ENCODE data around the gene ACP1. TPM values are rescaled to one million over a fixed set of nuclear protein-coding genes. Genes with fewer than 3 reads are reported as not detected.
"Not testable (repeated sequence)": the region's sequence is repeated elsewhere in the genome, so short reads cannot be mapped to it uniquely, and the experiment has no call there.

Gene ACP1
- total and polyA plus RNA-seq, 9 donors, result 59.1 to 89.0 (median 70.8) TPM

DNA sequence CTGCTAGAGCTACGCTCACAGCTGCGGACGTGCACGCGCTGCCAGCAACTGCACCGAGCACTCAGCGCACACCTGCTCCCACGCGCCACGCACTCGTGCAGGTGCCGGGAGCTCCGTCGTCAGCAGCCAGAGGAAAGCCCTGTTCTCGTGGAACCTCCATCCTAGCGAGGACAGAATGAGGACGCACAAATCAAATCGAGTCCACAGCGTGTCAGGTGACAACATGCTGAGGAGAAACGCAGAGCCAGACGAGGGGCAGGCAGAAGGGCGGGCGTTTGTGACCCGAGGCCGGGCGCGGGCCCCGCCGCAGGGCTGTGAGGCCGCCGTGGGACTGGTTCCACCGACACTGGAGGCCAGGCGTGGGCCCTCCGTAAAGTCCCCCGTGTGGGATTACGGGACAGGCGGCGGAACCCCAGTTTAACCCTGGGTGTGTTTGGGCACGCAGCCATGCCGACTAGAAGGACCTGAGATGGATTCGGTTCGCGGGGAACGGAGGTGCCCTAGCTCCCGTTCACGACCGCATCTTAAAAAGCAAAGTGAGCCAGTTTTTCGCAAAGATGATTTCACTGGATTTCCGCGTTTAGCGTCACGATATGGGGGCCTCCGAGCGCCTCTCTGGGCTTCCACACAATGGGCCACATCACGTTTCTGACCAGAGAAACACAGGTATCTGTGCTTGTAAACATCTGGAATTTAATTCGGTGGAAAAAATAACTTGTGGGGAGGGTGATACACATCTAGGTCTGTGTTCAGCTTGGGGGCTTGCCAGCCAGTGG is 50.0 kb downstream of the ACP1 start:
- intact Hi-C loops (cut with DNase I), result no loop called here
- H3K9me3 ChIP-seq, result no peaks in the 10 kb centered on the region
- TF ChIP-seq CTCF (IDR thresholded peaks at IDR 0.05) (no peak), POLR2A (IDR thresholded peaks at IDR 0.05) (no peak), EP300 (IDR thresholded peaks at IDR 0.05) (no peak)
- no peak overlapping the region for H3K27ac ChIP-seq
- no peaks in the 10 kb centered on the region for H3K4me1 ChIP-seq (ENCODE audit: insufficient read depth)
- no peak for DNase-seq
- no peaks in the 10 kb centered on the region for H3K27me3 ChIP-seq
- no peaks in the 10 kb centered on the region for H3K36me3 ChIP-seq
- no peak overlapping the region for H3K4me3 ChIP-seq
- 91% methylated on average over 56 of the region's 56 CpGs for WGBS, 3 donors

GRCh38 chr2:315925-316324 is 51.2 kb downstream of the ACP1 start:
- WGBS, 3 donors, result 40 to 43% (median 41%) methylated on average over 6 of the region's 6 CpGs
- H3K4me3 ChIP-seq; H3K36me3 ChIP-seq; H3K27ac ChIP-seq; H3K9me3 ChIP-seq; DNase-seq; H3K27me3 ChIP-seq; intact Hi-C loops (cut with DNase I); H3K4me1 ChIP-seq (ENCODE audit: insufficient read depth): not testable (repeated sequence)

DNA sequence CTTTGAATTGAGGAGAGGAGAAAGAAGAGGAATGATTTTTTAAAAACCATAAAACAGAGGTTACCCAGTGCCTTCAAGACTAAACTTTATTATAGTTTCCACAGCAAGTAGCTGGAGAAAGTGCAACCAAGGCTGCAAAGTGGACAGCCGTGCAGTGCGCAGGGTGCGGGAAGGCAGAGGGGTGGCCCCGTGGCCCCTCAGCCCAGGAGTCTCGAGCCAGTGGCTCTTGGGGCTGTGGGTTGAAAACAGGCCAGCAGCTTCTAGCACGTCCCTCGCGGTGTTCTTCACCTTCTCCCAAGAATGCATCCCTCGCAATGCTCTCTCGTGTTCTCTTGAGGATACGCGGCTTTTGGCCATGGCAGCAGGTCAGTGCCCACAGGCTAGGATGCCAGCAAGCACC is 51.6 kb downstream of the ACP1 start:
- Histone ChIP-seq H3K36me3 (no peaks in the 10 kb centered on the region), H3K27me3 (no peaks in the 10 kb centered on the region), H3K27ac (no peak overlapping the region), H3K4me1 (ENCODE audit: insufficient read depth) (no peaks in the 10 kb centered on the region), H3K9me3 (no peaks in the 10 kb centered on the region), H3K4me3 (no peak overlapping the region)
- no peak for TF ChIP-seq CTCF (IDR thresholded peaks at IDR 0.05)
- TF ChIP-seq EP300 (IDR thresholded peaks at IDR 0.05), result no peak
- TF ChIP-seq POLR2A (IDR thresholded peaks at IDR 0.05), result no peak
- intact Hi-C loops (cut with DNase I), result no loop called here
- WGBS, 3 donors, result 89 to 94% (median 90%) methylated on average over 12 of the region's 12 CpGs
- DNase-seq, result no peak

DNA sequence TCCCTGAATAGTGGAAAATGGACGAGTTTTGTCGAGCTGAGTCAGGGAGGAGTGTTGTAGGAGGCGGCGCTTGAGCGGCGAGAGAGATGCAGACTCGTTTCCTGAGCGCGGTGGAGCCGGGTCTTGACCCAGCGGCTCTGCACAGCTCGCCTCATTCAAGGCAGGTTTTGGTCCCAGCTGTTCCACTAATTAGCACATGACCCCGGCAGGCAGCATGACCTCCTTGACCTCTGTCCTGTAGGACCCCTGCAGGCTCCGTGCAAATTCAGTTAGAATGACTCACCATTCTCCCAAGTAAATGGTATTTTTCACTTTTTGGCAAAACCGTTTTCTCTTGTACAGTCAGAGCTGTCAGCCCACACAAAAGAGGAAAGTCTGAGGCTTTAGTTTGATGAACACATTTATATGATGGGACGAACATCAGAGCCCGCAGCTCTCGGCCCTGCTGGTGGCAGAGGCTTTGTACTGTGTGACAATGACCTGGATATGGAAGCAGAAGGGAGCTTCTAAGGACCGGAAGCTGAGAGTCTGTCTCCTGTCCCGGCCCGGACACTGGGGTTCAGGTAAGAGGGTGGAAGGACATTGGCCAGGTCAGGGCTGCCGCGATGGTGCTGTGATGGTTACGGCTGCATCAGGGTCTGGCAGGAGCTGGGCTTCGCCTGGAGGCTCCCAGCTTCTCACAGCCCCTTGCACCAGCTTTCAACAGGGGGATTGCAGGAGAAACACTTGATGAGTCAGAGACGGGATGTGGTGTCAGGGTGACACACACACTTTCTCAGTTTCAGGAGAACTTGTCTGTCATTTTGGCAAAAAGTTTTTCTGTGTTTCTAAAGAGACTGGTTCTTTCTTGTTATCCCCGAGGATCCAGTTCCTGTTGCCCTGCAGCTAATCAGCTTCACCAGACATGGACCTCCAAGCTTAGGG is 53.0 kb downstream of the ACP1 start:
- intact Hi-C loops (cut with DNase I), result no loop called here
- H3K4me3 ChIP-seq, result no peak overlapping the region
- no peaks in the 10 kb centered on the region for H3K4me1 ChIP-seq (ENCODE audit: insufficient read depth)
- no peak for DNase-seq
- no peaks in the 10 kb centered on the region for H3K27me3 ChIP-seq
- TF ChIP-seq CTCF (IDR thresholded peaks at IDR 0.05), result no peak
- no peak for TF ChIP-seq POLR2A (IDR thresholded peaks at IDR 0.05)
- no peak for TF ChIP-seq EP300 (IDR thresholded peaks at IDR 0.05)
- no peaks in the 10 kb centered on the region for H3K36me3 ChIP-seq
- WGBS, 3 donors, result 51 to 55% (median 53%) methylated on average over 27 of the region's 27 CpGs
- no peak overlapping the region for H3K27ac ChIP-seq
- H3K9me3 ChIP-seq, result no peaks in the 10 kb centered on the region
